NT2/D1 (cell line): Measurements from ENCODE around the gene PXMP4.

ENCODE experiments used
- DNase-seq: peaks from one replicate; pipeline ENCODE4 v3.0.0-alpha.2; 2011; ENCODE audit warnings: low read depth, low spot score
- H3K27me3 ChIP-seq: 2 replicates; pipeline ENCODE4 v1.6.0; 2011; ENCODE audit warnings: mild to moderate bottlenecking; ENCODE audit not compliant: insufficient read length, insufficient read depth
- H3K36me3 ChIP-seq: 2 replicates; pipeline ENCODE4 v1.6.1; 2011; ENCODE audit warnings: mild to moderate bottlenecking, low read length, mixed read lengths; ENCODE audit not compliant: insufficient read depth, insufficient read length
- H3K4me1 ChIP-seq: 2 replicates; pipeline ENCODE4 v1.5.1; 2011; ENCODE audit not compliant: insufficient read depth, insufficient read length
- H3K4me3 ChIP-seq: 2 replicates; pipeline ENCODE4 v1.5.1; 2011; ENCODE audit warnings: low read depth; ENCODE audit not compliant: insufficient read length
- H3K9ac ChIP-seq: 2 replicates; pipeline ENCODE4 v1.6.0; 2011; ENCODE audit warnings: low read depth; ENCODE audit not compliant: insufficient read length
- H3K9me3 ChIP-seq: 2 replicates; pipeline ENCODE4 v1.5.1; 2011; ENCODE audit warnings: mild to moderate bottlenecking, low read length; ENCODE audit not compliant: insufficient read depth
- SUZ12 ChIP-seq: IDR thresholded peaks from 2 replicates; pipeline ENCODE4 v1.6.1; 2011; ENCODE audit not compliant: insufficient read length, insufficient read depth; ENCODE audit errors: extremely low read depth
- YY1 ChIP-seq: IDR thresholded peaks from 2 replicates; pipeline ENCODE4 v1.6.1; 2011; ENCODE audit not compliant: insufficient read length, insufficient read depth
- ZNF274 ChIP-seq: IDR thresholded peaks from 2 replicates; pipeline ENCODE4 v1.6.1; 2011; ENCODE audit warnings: mild to moderate bottlenecking, low read depth, low read length

Gene PXMP4

DNA sequence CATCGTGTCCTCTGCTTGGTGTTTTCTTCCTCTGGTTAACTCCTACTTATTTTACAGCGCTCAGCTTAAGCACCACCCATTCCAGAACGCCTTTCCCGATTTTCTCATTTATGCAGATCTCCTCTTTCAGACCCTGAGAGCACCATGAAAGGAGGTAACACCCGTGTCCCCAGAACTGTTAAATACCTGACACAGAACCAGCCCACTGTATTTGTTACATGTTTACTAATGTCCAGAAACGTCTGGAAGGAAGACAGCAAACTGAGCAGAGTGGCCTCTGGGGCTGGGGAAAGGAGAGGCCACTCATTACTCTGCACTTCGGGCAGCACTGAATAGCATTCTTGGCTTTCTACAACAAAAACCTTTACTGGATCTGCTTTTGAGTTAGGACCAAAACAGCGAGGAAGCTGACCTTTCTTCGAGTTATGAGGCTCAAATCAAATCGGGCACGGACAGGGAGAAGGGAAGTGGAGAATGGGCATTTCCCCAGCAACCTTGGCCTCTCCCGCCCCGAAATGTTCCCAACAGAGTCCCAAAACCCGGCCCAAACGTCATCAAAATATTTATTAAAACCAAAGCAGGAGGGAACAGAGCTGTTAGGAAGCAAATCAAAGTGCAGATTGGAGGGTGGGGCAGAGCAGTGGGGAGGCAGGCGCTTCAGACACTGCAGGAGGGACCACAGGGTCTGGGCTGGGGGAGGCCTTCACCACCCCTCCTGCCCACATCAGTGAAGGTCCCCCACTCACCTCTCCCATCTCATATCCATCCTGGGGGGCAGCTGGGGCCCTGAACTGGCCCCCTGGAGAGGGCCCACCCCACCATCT lies 44.8 kb downstream of the PXMP4 start:
- H3K4me1 ChIP-seq, result peaks cover 29% of the 10 kb centered on the region

DNA sequence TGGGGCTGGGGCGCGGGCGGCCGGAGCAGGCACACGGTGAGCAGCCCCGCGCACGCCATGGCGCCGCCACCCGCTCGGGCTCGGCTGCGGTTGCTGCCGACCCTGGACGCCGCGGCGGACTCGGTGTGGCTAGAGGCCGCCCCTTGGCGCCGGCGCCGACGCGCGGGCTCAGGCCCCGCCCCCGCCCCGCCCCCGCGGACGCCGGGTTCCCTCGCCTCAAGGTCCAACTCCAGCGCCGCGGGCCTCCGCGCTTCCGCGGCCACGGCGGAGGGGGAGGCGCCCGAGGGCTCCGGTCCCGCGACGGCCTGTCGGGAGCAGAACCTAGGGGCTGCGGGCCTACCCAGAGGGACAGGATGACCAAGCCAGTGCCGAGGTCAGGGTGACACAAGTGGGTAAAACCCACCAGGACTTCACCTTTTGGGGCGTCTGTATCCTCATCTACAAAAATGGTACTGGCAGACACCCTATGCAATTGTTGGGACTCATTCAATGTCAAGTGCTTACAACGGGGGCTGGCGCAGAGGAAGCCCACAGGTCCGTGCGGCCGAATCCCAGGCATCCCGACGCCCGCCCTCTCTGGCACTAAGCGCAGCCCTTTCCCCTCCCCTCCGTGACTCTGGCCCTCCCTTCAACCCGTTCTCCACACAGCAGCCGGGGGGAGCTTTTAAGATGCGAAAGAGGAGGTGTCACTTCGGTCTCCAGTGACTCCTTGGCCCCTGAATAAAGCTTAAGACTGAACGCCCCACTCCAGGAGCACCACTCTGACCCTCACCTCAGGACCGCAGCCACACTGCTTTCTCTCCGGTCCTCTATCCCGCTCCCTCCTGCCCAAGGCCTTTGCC lies 45.6 kb downstream of the PXMP4 start, which contains the start of gene NECAB3:
Gene NECAB3 (minus strand): TSS at position 135 of the 842 bp plus-strand sequence. CDS start 76 bp downstream, at position 59.
- DNase-seq, result no peak
- peak within 1 kb of the TSS; percentile 91 for H3K9ac ChIP-seq
- peaks cover 70% of the 10 kb centered on the region for H3K36me3 ChIP-seq
- TF ChIP-seq ZNF274, result no peak
- peaks cover 25% of the 10 kb centered on the region for H3K4me1 ChIP-seq
- H3K27me3 ChIP-seq, result no peaks in the 10 kb centered on the region
- no peaks in the 10 kb centered on the region; the same call in 1 of the 2 replicates for H3K9me3 ChIP-seq
- peak within 1 kb of the TSS; percentile 81 for H3K4me3 ChIP-seq

More for the DNA sequence above, 44.8 kb downstream of the PXMP4 start:
- Histone ChIP-seq H3K9me3 (no peaks in the 10 kb centered on the region; the same call in 1 of the 2 replicates), H3K4me3 (peak overlapping the region; percentile 81), H3K27me3 (no peaks in the 10 kb centered on the region), H3K36me3 (peaks cover 70% of the 10 kb centered on the region), H3K9ac (peak overlapping the region; percentile 86)
- DNase-seq, result no peak
- TF ChIP-seq SUZ12, result no peak
- no peak for TF ChIP-seq YY1
- no peak for TF ChIP-seq ZNF274

DNA sequence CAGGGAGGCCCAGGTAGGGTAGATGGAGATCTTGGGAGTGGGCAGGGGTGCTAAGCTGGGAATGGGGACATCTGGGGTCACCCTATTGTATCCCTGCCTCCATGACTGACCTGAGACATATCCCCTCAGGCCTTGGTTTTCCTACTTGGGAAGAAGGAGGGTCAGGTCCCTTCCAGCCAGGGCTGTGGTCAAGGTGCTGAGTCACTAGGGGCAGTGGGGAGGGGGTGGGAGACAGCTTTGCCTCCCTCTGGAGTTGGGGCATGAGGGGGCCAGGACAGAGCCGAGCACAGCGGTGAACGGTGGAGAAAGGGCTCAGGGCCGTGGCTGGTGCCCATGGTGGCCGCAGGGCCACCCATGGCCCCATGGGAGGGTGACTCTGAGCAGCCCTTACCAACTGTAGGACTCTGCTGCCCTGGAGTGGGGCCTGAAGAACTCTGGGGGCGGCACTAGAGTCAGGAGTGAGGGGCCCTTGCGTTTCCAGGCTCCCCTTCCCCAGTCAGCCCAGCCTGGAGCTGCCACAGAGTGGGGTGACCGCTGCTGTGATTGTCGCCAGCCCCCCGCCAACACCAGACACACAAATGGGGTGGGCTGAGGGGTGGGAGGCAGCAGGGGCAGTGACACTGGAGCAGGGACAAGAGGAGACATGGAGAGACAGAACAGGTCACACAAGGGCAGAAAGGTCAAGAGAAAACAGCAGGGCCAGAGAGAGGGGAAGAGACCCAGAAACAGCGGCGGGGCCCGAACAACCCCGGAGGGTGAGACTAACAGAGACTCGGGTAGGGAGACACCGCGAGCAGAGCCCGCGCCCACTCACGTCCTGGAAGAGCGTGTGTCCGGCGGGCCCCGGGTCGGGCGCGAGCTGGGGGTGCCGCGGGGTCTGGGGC lies 46.5 kb downstream of the PXMP4 start:
- no peak for TF ChIP-seq ZNF274
- peaks cover 70% of the 10 kb centered on the region for H3K36me3 ChIP-seq
- H3K4me3 ChIP-seq, result peak overlapping the region; percentile 81
- H3K9me3 ChIP-seq, result no peaks in the 10 kb centered on the region; the same call in 1 of the 2 replicates
- no peaks in the 10 kb centered on the region for H3K27me3 ChIP-seq
- DNase-seq, result no peak
- H3K9ac ChIP-seq, result peak overlapping the region; percentile 91
- peaks cover 25% of the 10 kb centered on the region for H3K4me1 ChIP-seq

DNA sequence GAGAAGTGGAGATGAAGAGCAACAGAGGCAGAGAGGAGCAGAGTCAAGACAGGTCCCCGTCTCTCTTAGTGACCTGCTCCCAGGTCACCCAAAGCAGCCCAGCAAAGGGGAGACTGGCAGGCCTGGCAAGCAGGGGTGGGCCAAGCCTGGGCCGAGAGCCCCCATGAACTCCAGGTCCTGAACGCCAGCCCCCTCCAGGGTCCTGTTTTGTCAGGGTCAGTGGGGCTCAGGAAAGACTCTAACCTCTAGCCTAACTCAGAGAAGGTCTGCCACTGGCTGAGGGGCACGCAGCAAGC lies 47.0 kb downstream of the PXMP4 start:
- TF ChIP-seq ZNF274 (no peak), SUZ12 (no peak), YY1 (no peak)
- no peak for DNase-seq
- Histone ChIP-seq H3K36me3 (peaks cover 70% of the 10 kb centered on the region), H3K4me1 (peaks cover 25% of the 10 kb centered on the region), H3K27me3 (no peaks in the 10 kb centered on the region), H3K9me3 (no peaks in the 10 kb centered on the region; the same call in 1 of the 2 replicates), H3K9ac (peak overlapping the region; percentile 91), H3K4me3 (peak overlapping the region; percentile 81)

DNA sequence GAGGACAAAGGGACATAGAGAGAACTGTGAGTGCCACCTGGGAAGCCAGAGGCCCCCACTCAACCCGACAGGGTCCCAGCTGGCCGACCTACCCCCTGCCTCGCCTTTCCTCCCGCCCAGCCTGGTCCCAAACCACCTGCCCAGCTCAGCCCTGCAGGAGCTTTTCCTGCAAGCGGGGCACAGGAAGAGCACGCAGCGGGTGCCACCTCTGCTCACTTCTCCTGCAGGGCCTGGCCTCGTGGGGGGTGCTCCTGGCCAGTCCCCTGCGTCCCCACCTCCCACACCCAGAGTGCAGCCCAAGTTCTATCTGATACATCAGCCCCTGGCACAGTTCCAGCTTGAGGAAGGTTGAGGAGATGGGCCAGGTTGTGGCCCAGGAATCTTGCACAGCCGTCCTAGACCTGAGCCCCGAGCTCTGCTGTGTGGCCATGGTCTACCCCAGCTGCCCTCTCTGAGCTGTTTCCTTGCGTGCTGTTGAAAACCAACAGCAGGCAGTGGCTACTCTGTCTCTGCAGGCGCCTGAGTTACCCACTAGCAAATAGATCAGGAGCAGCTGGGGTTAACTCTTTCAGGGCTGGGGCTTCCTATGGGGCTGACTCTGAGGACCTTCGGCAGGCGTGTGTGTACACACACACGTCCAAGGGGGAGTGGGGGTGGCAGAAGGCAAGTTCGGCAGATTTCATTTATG lies 47.5 kb downstream of the PXMP4 start:
- peaks cover 66% of the 10 kb centered on the region for H3K36me3 ChIP-seq
- H3K9ac ChIP-seq, result peak overlapping the region; percentile 91
- no peak for DNase-seq
- no peaks in the 10 kb centered on the region for H3K27me3 ChIP-seq
- TF ChIP-seq ZNF274, result no peak
- no peak for TF ChIP-seq YY1
- TF ChIP-seq SUZ12, result no peak
- H3K4me1 ChIP-seq, result peaks cover 27% of the 10 kb centered on the region
- peak overlapping the region; percentile 81 for H3K4me3 ChIP-seq
- H3K9me3 ChIP-seq, result no peaks in the 10 kb centered on the region

DNA sequence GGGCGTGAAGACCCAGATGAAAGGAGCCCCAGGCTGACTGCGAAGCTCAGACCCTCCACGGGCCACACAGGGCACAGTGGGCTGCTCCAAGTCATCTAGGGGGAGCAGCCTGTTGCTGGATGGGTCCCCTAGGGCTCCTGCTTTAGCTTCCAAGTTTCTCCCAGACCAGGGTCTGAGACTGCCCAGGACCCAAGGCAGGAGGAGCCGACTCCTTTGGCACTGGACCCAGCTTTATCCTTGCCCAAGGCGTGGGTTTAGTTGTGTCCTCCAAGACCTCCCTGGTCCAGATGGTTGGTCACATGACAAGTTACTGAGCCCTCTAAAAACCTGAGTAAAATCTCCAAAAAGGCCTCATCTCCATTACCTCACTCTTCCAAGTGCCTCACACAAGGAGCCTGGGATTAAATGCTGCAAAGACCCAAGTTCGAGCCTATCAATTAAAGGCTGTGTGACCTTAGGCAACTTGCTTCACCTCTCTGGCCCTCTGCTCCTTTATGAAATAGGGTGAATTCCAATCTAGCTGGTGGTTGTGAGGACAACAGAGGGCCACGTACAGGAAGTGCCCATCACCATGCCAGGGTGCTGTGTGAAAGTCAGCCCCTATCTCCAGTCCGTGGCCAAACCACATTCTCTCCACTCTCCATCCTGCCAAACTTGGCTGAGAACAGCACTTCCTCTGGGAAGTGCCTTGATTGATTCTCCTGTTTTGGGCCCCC lies 48.4 kb downstream of the PXMP4 start:
- TF ChIP-seq ZNF274, result no peak
- no peak for TF ChIP-seq SUZ12
- TF ChIP-seq YY1, result no peak
- DNase-seq, result no peak
- Histone ChIP-seq H3K4me3 (no peak overlapping the region), H3K4me1 (peaks cover 29% of the 10 kb centered on the region), H3K27me3 (no peaks in the 10 kb centered on the region), H3K9me3 (no peaks in the 10 kb centered on the region), H3K9ac (no peak overlapping the region), H3K36me3 (peaks cover 58% of the 10 kb centered on the region)
